Loucy (cell line): Measurements from ENCODE around the gene ITPKB.

Experiments
- CTCF ChIP-seq: fragments of 200-600 bp; sonication (generic); conservative IDR thresholded peaks from 2 replicates; pipeline ENCODE4 v1.5.1; 2014; ENCODE audit warnings: mild to moderate bottlenecking, antibody characterized with exemption, low read length
- EZH2phosphoT487 ChIP-seq: fragments of 200-600 bp; IDR thresholded peaks from 2 replicates; pipeline ENCODE4 v1.6.1; 2018; ENCODE audit warnings: antibody characterized with exemption, mild to moderate bottlenecking, moderate library complexity, borderline replicate concordance

GRCh38 chr1:226624526-226624925 lies 114.6 kb downstream of the ITPKB start:
- TF ChIP-seq CTCF = no peak
- no peak for TF ChIP-seq EZH2phosphoT487
